Thoracic aorta (tissue), 2 donors: Measurements from ENCODE around the gene CHRNB4. TPM values are rescaled to one million over a fixed set of nuclear protein-coding genes. Genes with fewer than 3 reads are reported as not detected.

Experiments used
- ATAC-seq: fragments of 150-250 bp; one replicate; pipeline ENCODE4 v1.8.0; 2017; ENCODE audit warnings: low read depth; ENCODE audit not compliant: insufficient number of reproducible peaks, low FRiP score
- DNase-seq: peaks from one replicate; pipeline ENCODE4 v3.0.0-alpha.2; 2020; ENCODE audit warnings: low spot score
- H3K27ac ChIP-seq, 2 donors: fragments of 200-600 bp; sonication (generic); 1 replicate in 1 of 2; 2 replicates in 1 of 2; pipeline ENCODE4 v1.5.1; 2016; ENCODE audit warnings: mild to moderate bottlenecking in 2 of 2, moderate library complexity in 2 of 2
- H3K27me3 ChIP-seq: fragments of 200-600 bp; sonication (generic); replicated peaks from 2 replicates; pipeline ENCODE4 v1.6.0; 2016; ENCODE audit warnings: mild to moderate bottlenecking; ENCODE audit not compliant: insufficient read depth
- H3K36me3 ChIP-seq: fragments of 200-600 bp; sonication (generic); one replicate; pipeline ENCODE4 v1.5.1; 2016
- H3K4me1 ChIP-seq, 2 donors: fragments of 200-600 bp; sonication (generic); 1 replicate in 1 of 2; 2 replicates in 1 of 2; pipeline versions ENCODE4 v1.5.1 to v1.6.0; 2016; ENCODE audit warnings: low read depth in 2 of 2, mild to moderate bottlenecking in 1 of 2; ENCODE audit not compliant: control insufficient read depth in 1 of 2
- H3K4me3 ChIP-seq: fragments of 200-600 bp; sonication (generic); 2 replicates; pipeline ENCODE4 v1.5.1; 2016; ENCODE audit warnings: mild to moderate bottlenecking
- H3K9me3 ChIP-seq: fragments of 200-600 bp; sonication (generic); 2 replicates; pipeline ENCODE4 v1.5.1; 2016
- total RNA-seq, 2 donors: library from RNA; depleted of rRNA; stranded (reverse); fragments of >200 nt; gene quantifications; one replicate each; pipeline versions ENCODE4 v1.1.0 to v1.2.3, GENCODE V29; 2016
- TF ChIP-seq, protein P1 (sequence below): fragments of 200-600 bp; sonication (generic); IDR thresholded peaks from one replicate; pipeline ENCODE4 v1.5.1; 2019; ENCODE audit warnings: antibody characterized with exemption

Gene CHRNB4
- total RNA-seq, 2 donors from 2014 or later: not detected

DNA sequence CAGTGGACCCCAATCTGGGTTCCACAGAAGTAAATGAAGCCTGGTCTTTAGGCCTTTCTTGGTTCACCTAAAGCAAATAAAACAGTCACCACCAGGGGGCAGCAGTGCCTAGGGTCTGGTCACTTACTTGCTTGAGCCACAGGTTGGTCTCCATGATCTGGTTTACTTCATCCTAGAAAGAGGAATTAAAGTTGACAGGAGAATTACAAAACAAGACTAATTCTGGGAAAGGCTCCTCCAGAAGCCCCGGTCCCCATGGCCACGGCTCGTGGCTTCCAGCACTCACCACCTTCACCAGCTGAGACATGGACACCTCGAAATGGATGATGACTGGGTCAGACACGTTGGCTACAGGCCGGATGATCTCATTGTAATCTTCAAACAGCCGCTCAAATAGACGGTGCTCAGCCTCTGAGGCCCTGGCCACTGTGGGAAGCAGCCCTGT lies 22.5 kb downstream of the CHRNB4 start:
- TF ChIP-seq, protein P1, sequence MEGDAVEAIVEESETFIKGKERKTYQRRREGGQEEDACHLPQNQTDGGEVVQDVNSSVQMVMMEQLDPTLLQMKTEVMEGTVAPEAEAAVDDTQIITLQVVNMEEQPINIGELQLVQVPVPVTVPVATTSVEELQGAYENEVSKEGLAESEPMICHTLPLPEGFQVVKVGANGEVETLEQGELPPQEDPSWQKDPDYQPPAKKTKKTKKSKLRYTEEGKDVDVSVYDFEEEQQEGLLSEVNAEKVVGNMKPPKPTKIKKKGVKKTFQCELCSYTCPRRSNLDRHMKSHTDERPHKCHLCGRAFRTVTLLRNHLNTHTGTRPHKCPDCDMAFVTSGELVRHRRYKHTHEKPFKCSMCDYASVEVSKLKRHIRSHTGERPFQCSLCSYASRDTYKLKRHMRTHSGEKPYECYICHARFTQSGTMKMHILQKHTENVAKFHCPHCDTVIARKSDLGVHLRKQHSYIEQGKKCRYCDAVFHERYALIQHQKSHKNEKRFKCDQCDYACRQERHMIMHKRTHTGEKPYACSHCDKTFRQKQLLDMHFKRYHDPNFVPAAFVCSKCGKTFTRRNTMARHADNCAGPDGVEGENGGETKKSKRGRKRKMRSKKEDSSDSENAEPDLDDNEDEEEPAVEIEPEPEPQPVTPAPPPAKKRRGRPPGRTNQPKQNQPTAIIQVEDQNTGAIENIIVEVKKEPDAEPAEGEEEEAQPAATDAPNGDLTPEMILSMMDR: peak; percentile 81
- H3K4me1 ChIP-seq: peaks cover 9 to 19% of the 10 kb centered on the region in 2 donors
- H3K36me3 ChIP-seq: no peaks in the 10 kb centered on the region
- DNase-seq (peak; percentile 74), ATAC-seq (no peak)
- H3K27ac ChIP-seq: no peak overlapping the region
- H3K27me3 ChIP-seq: peaks cover 14% of the 10 kb centered on the region
- no peaks in the 10 kb centered on the region for H3K9me3 ChIP-seq
- H3K4me3 ChIP-seq: no peak overlapping the region

GRCh38 chr15:78618064-78618463 lies 22.9 kb downstream of the CHRNB4 start:
- no peak overlapping the region for H3K4me3 ChIP-seq
- no peaks in the 10 kb centered on the region for H3K9me3 ChIP-seq
- TF ChIP-seq, protein P1: no peak
- H3K27me3 ChIP-seq: peaks cover 14% of the 10 kb centered on the region
- no peak overlapping the region for H3K27ac ChIP-seq
- ATAC-seq: no peak
- no peaks in the 10 kb centered on the region for H3K36me3 ChIP-seq
- DNase-seq: no peak
- H3K4me1 ChIP-seq: peaks cover 9 to 19% of the 10 kb centered on the region in 2 donors

- DNase-seq: no peak
- TF ChIP-seq, protein P1: no peak
- Histone ChIP-seq H3K27ac (no peak overlapping the region), H3K4me3 (no peak overlapping the region), H3K27me3 (peaks cover 14% of the 10 kb centered on the region), H3K9me3 (no peaks in the 10 kb centered on the region), H3K4me1 (peaks cover 9 to 19% of the 10 kb centered on the region in 2 donors), H3K36me3 (no peaks in the 10 kb centered on the region)
- ATAC-seq: no peak
These were observed 23.5 kb downstream of the CHRNB4 start for GRCh38 chr15:78617516-78617915.

- Histone ChIP-seq H3K4me1 (peaks cover 9 to 19% of the 10 kb centered on the region in 2 donors), H3K27ac (no peak overlapping the region), H3K4me3 (no peak overlapping the region), H3K9me3 (no peaks in the 10 kb centered on the region), H3K27me3 (peaks cover 13% of the 10 kb centered on the region), H3K36me3 (no peaks in the 10 kb centered on the region)
- no peak for ATAC-seq
- TF ChIP-seq, protein P1: no peak
- no peak for DNase-seq
These were observed 23.9 kb downstream of the CHRNB4 start for GRCh38 chr15:78617076-78617475.

DNA sequence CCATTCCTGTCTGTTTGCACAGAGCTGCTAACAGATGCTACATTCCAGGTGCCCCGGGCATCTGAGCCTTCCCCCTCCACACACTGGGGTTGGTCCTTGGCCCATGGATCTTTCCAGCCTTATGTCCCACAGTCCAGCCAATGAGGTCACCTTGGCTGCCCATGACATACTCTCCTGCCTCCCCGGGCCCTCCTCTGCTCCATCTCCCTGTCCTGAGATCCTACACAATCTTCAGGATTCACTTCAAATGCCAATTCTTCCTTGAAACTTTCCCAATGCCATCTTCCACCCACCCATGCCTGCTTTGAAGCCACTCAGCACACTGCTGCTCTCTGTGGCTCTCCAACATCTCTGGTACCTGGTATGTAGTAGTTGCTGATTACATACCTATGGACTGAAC lies 24.5 kb downstream of the CHRNB4 start:
- TF ChIP-seq, protein P1: no peak
- no peak for DNase-seq
- Histone ChIP-seq H3K4me3 (no peak overlapping the region), H3K36me3 (no peaks in the 10 kb centered on the region), H3K27me3 (peaks cover 7% of the 10 kb centered on the region), H3K4me1 (peaks cover 9 to 19% of the 10 kb centered on the region in 2 donors), H3K27ac (no peak overlapping the region), H3K9me3 (no peaks in the 10 kb centered on the region)
- ATAC-seq: no peak
